Gastroesophageal sphincter (tissue), 4 donors: ENCODE results near the gene VEGFC. TPM values are rescaled to one million over a fixed set of nuclear protein-coding genes. Genes with fewer than 3 reads are reported as not detected.

Source experiments
- ATAC-seq: fragments of 150-250 bp; one replicate; pipeline ENCODE4 v1.9.1; 2016; ENCODE audit warnings: mild to moderate bottlenecking, moderate library complexity
- H3K27ac ChIP-seq, 4 donors: fragments of 200-600 bp; sonication (generic) in 3 of 4; 1 replicate in 3 of 4; 2 replicates in 1 of 4; pipeline ENCODE4 v1.5.1; 2016 to 2019
- H3K27me3 ChIP-seq: fragments of 200-600 bp; sonication (generic); one replicate; pipeline ENCODE4 v1.5.1; 2019
- H3K36me3 ChIP-seq, 2 donors: fragments of 200-600 bp; sonication (generic); one replicate each; pipeline ENCODE4 v1.5.1; 2019; ENCODE audit warnings: control low read depth in 1 of 2
- H3K4me1 ChIP-seq, 3 donors: fragments of 200-600 bp; sonication (generic); 1 replicate in 2 of 3; 2 replicates in 1 of 3; pipeline ENCODE4 v1.5.1; 2016 to 2019; ENCODE audit warnings: control low read depth in 2 of 3
- H3K4me3 ChIP-seq, 2 donors: fragments of 200-600 bp; sonication (generic); one replicate each; pipeline ENCODE4 v1.5.1; 2019; ENCODE audit warnings: mild to moderate bottlenecking in 1 of 2, moderate library complexity in 1 of 2
- H3K9me3 ChIP-seq, 3 donors: fragments of 200-600 bp; sonication (generic); one replicate each; pipeline ENCODE4 v1.5.1; 2017 to 2019; ENCODE audit warnings: control low read depth in 2 of 3
- CTCF ChIP-seq, 4 experiments: fragments of 200-600 bp in 2 of 4; fragments of 450-650 bp in 2 of 4; sonication (generic) in 1 of 4; IDR thresholded peaks; one replicate each; pipeline ENCODE4 v1.5.1; 2017 to 2019; ENCODE audit warnings: antibody characterized with exemption in 4 of 4, mild to moderate bottlenecking in 2 of 4, moderate library complexity in 2 of 4
- EP300 ChIP-seq: sonication (generic); formaldehyde crosslinking; IDR thresholded peaks from one replicate; pipeline ENCODE4 v1.6.1; 2017; ENCODE audit warnings: antibody characterized with exemption, mild to moderate bottlenecking
- POLR2A ChIP-seq, 2 donors: fragments of 450-650 bp; IDR thresholded peaks; one replicate each; pipeline ENCODE4 v1.6.1; 2017; ENCODE audit warnings: antibody characterized with exemption in 2 of 2, mild to moderate bottlenecking in 2 of 2, moderate library complexity in 1 of 2
- POLR2AphosphoS5 ChIP-seq: sonication (generic); formaldehyde crosslinking; IDR thresholded peaks from one replicate; pipeline ENCODE4 v1.6.1; 2017; ENCODE audit warnings: antibody characterized with exemption
- WGBS, 2 donors: methylation state at CpG; one replicate each; pipeline ENCODE4 v1.1.5; 2018; ENCODE audit warnings: low coverage in 1 of 2; 5-methylcytosine and 5-hydroxymethylcytosine counted together
- total RNA-seq, 4 donors: library from RNA; depleted of rRNA; stranded (reverse); fragments of >200 nt; gene quantifications; one replicate each; pipeline ENCODE4 v1.1.0, GENCODE V29; 2016

The VEGFC gene
- total RNA-seq, 4 donors from 2014 or later, result 3.0 to 8.3 (median 8.1) TPM

GRCh38 chr4:176641237-176641636 lies 151.5 kb downstream of the VEGFC start:
- H3K9me3 ChIP-seq, result no peaks in the 10 kb centered on the region
- no peak for ATAC-seq
- WGBS, 2 donors, result 75 to 78% methylated on average over 3 of the region's 3 CpGs
- H3K4me3 ChIP-seq, result no peak overlapping the region
- no peaks in the 10 kb centered on the region for H3K27me3 ChIP-seq
- H3K4me1 ChIP-seq, result no peaks in the 10 kb centered on the region
- TF ChIP-seq EP300, result no peak
- TF ChIP-seq CTCF (IDR thresholded peaks at IDR 0.05), result no peak
- TF ChIP-seq POLR2AphosphoS5, result no peak
- TF ChIP-seq POLR2A (IDR thresholded peaks at IDR 0.05), result no peak
- no peak overlapping the region for H3K27ac ChIP-seq
- H3K36me3 ChIP-seq, result no peaks in the 10 kb centered on the region

- Histone ChIP-seq H3K4me1 (no peaks in the 10 kb centered on the region), H3K36me3 (no peaks in the 10 kb centered on the region), H3K4me3 (no peak overlapping the region), H3K27me3 (no peaks in the 10 kb centered on the region), H3K9me3 (no peaks in the 10 kb centered on the region), H3K27ac (no peak overlapping the region)
- 89 to 90% methylated on average over 2 of the region's 2 CpGs for WGBS, 2 donors
- TF ChIP-seq CTCF (IDR thresholded peaks at IDR 0.05) (no peak), POLR2AphosphoS5 (no peak), EP300 (no peak), POLR2A (IDR thresholded peaks at IDR 0.05) (no peak)
- no peak for ATAC-seq
Measured at GRCh38 chr4:176638992-176639391, 153.7 kb downstream of the VEGFC start.

- H3K27ac ChIP-seq, result no peak overlapping the region
Measured at GRCh38 chr4:176636292-176636691, 156.4 kb downstream of the VEGFC start.

GRCh38 chr4:176635372-176636261 lies 157.1 kb downstream of the VEGFC start:
- H3K27me3 ChIP-seq, result no peaks in the 10 kb centered on the region
- H3K4me1 ChIP-seq, result no peaks in the 10 kb centered on the region
- no peak overlapping the region for H3K4me3 ChIP-seq
- no peak overlapping the region for H3K27ac ChIP-seq
- no peak for ATAC-seq
- H3K36me3 ChIP-seq, result no peaks in the 10 kb centered on the region
- H3K9me3 ChIP-seq, result no peaks in the 10 kb centered on the region
- WGBS, 2 donors, result 44 to 54% methylated on average over 6 to 7 of the region's 8 CpGs
- TF ChIP-seq POLR2A (IDR thresholded peaks at IDR 0.05) (no peak), POLR2AphosphoS5 (no peak), CTCF (IDR thresholded peaks at IDR 0.05) (no peak), EP300 (no peak)

More at GRCh38 chr4:176636292-176636691, 156.4 kb downstream of the VEGFC start:
- Histone ChIP-seq H3K4me3 (no peak overlapping the region), H3K27me3 (no peaks in the 10 kb centered on the region), H3K36me3 (no peaks in the 10 kb centered on the region), H3K9me3 (no peaks in the 10 kb centered on the region), H3K4me1 (no peaks in the 10 kb centered on the region)
- TF ChIP-seq POLR2A (IDR thresholded peaks at IDR 0.05), result no peak
- TF ChIP-seq POLR2AphosphoS5, result no peak
- TF ChIP-seq EP300, result no peak
- no peak for TF ChIP-seq CTCF (IDR thresholded peaks at IDR 0.05)
- no peak for ATAC-seq
- 44 to 50% methylated on average over 1 of the region's 1 CpG for WGBS, 2 donors
